H9 (cell line): ENCODE measurements around the gene NKX1-1. TPM values are rescaled to one million over a fixed set of nuclear protein-coding genes. Genes with fewer than 3 reads are reported as not detected.

Experiments used
- DNase-seq: peaks from one replicate; pipeline ENCODE4 v3.0.0-alpha.2; 2017
- H2AFZ ChIP-seq: one replicate; pipeline ENCODE4 v1.6.1; 2013; ENCODE audit warnings: mild to moderate bottlenecking, low read length, control low read depth, moderate library complexity
- H2AK5ac ChIP-seq: 2 replicates; pipeline ENCODE4 v1.6.1; 2013; ENCODE audit warnings: low read length, control low read depth, mixed read lengths; ENCODE audit not compliant: insufficient read length
- H2BK120ac ChIP-seq: one replicate; pipeline ENCODE4 v1.6.1; 2013; ENCODE audit warnings: low read depth, mild to moderate bottlenecking, low read length, control low read depth, inconsistent platforms; ENCODE audit not compliant: poor library complexity, severe bottlenecking
- H2BK12ac ChIP-seq: 2 replicates; pipeline ENCODE4 v1.6.1; 2013; ENCODE audit warnings: low read length, control low read depth, mixed read lengths, low read depth; ENCODE audit not compliant: insufficient read length
- H2BK15ac ChIP-seq: 2 replicates; pipeline ENCODE4 v1.6.1; 2013; ENCODE audit warnings: low read depth, low read length, control low read depth
- H2BK20ac ChIP-seq: one replicate; pipeline ENCODE4 v1.6.1; 2013; ENCODE audit warnings: low read depth, mild to moderate bottlenecking, low read length, control low read depth, inconsistent platforms; ENCODE audit not compliant: poor library complexity, severe bottlenecking
- H2BK5ac ChIP-seq: 2 replicates; pipeline ENCODE4 v1.6.1; 2013; ENCODE audit warnings: low read length, control low read depth, mixed read lengths; ENCODE audit not compliant: insufficient read length
- H3K14ac ChIP-seq: 2 replicates; pipeline ENCODE4 v1.6.1; 2013; ENCODE audit warnings: low read length, control low read depth; ENCODE audit not compliant: insufficient read depth
- H3K18ac ChIP-seq: 2 replicates; pipeline ENCODE4 v1.6.1; 2013; ENCODE audit warnings: low read depth, mild to moderate bottlenecking, mixed read lengths, low read length, control low read depth; ENCODE audit not compliant: insufficient read length
- H3K23ac ChIP-seq: 2 replicates; pipeline ENCODE4 v1.6.1; 2013; ENCODE audit warnings: low read length, control low read depth, mixed read lengths, low read depth; ENCODE audit not compliant: insufficient read length
- H3K23me2 ChIP-seq: 2 replicates; pipeline ENCODE4 v1.6.1; 2013; ENCODE audit warnings: low read depth, mild to moderate bottlenecking, mixed read lengths, low read length, control low read depth; ENCODE audit not compliant: insufficient read length, poor library complexity, severe bottlenecking
- H3K27ac ChIP-seq: 2 replicates; pipeline ENCODE4 v1.5.1; 2013; ENCODE audit warnings: low read length, control low read depth, mixed read lengths, low read depth; ENCODE audit not compliant: insufficient read length
- H3K27me3 ChIP-seq: 2 replicates; pipeline ENCODE4 v1.6.1; 2013; ENCODE audit warnings: low read length, control low read depth, inconsistent platforms; ENCODE audit not compliant: insufficient read depth
- H3K4ac ChIP-seq: 2 replicates; pipeline ENCODE4 v1.6.1; 2013; ENCODE audit warnings: low read depth, mild to moderate bottlenecking, control low read depth, inconsistent platforms, low read length, moderate library complexity
- H3K4me1 ChIP-seq: 2 replicates; pipeline ENCODE4 v1.6.1; 2013; ENCODE audit warnings: low read length, control low read depth, inconsistent platforms; ENCODE audit not compliant: insufficient read depth
- H3K4me2 ChIP-seq: 2 replicates; pipeline ENCODE4 v1.6.1; 2013; ENCODE audit warnings: low read length, control low read depth, mixed read lengths; ENCODE audit not compliant: insufficient read length, insufficient read depth
- H3K56ac ChIP-seq: 2 replicates; pipeline ENCODE4 v1.6.1; 2013; ENCODE audit warnings: low read depth, mild to moderate bottlenecking, mixed read lengths, low read length, control low read depth; ENCODE audit not compliant: insufficient read length
- H3K79me1 ChIP-seq: 2 replicates; pipeline ENCODE4 v1.6.1; 2013; ENCODE audit warnings: low read depth, mild to moderate bottlenecking, moderate library complexity, low read length, control low read depth, inconsistent platforms; ENCODE audit not compliant: insufficient read depth, poor library complexity, severe bottlenecking
- H3K79me2 ChIP-seq: 2 replicates; pipeline ENCODE4 v1.6.1; 2013; ENCODE audit warnings: low read length, control low read depth, inconsistent platforms; ENCODE audit not compliant: insufficient read depth
- H3K9ac ChIP-seq: 2 replicates; pipeline ENCODE4 v1.6.1; 2013; ENCODE audit warnings: low read length, control low read depth, mixed read lengths; ENCODE audit not compliant: insufficient read length; ENCODE audit errors: extremely low read depth
- H3K9me3 ChIP-seq: one replicate; pipeline ENCODE4 v1.6.1; 2013; ENCODE audit warnings: low read depth, low read length, inconsistent platforms; ENCODE audit not compliant: control insufficient read depth
- H3T11ph ChIP-seq: one replicate; pipeline ENCODE4 v1.6.1; 2013; ENCODE audit warnings: mild to moderate bottlenecking, low read length, control low read depth, inconsistent platforms
- H4K20me1 ChIP-seq: one replicate; pipeline ENCODE4 v1.6.1; 2013; ENCODE audit not compliant: control insufficient read depth, insufficient read length, insufficient read depth
- H4K5ac ChIP-seq: 2 replicates; pipeline ENCODE4 v1.6.1; 2013; ENCODE audit warnings: low read depth, mild to moderate bottlenecking, mixed read lengths, low read length, control low read depth; ENCODE audit not compliant: insufficient read length
- H4K8ac ChIP-seq: replicated peaks from 2 replicates; pipeline ENCODE4 v1.6.1; 2013; ENCODE audit warnings: low read length, control low read depth, mixed read lengths, low read depth; ENCODE audit not compliant: insufficient read length
- H4K91ac ChIP-seq: 2 replicates; pipeline ENCODE4 v1.6.1; 2013; ENCODE audit warnings: low read depth, mild to moderate bottlenecking, moderate library complexity, mixed read lengths, low read length, control low read depth; ENCODE audit not compliant: insufficient read length
- H3K27ac Mint-ChIP-seq, 3 experiments: 2 replicates in 2 of 3; 3 replicates in 1 of 3; pipeline ENCODE4 v1.8.0; 2020 to 2021; ENCODE audit warnings: mixed read lengths in 3 of 3, mild to moderate bottlenecking in 1 of 3, moderate library complexity in 1 of 3
- H3K27me3 Mint-ChIP-seq: 2 replicates; pipeline ENCODE4 v1.8.0; 2021; ENCODE audit warnings: low read depth, mild to moderate bottlenecking, moderate library complexity, mixed read lengths
- H3K36me3 Mint-ChIP-seq, 3 experiments: 2 replicates in 2 of 3; 3 replicates in 1 of 3; pipeline ENCODE4 v1.8.0; 2020 to 2021; ENCODE audit warnings: low read depth in 3 of 3, mixed read lengths in 3 of 3; ENCODE audit not compliant: insufficient read depth in 1 of 3
- H3K4me1 Mint-ChIP-seq, 2 experiments: 2 replicates each; pipeline ENCODE4 v1.8.0; 2020; ENCODE audit warnings: mixed read lengths in 2 of 2
- H3K4me3 Mint-ChIP-seq, 2 experiments: 2 replicates in 1 of 2; 3 replicates in 1 of 2; pipeline ENCODE4 v1.8.0; 2020 to 2021; ENCODE audit warnings: mild to moderate bottlenecking in 2 of 2, mixed read lengths in 2 of 2, moderate library complexity in 1 of 2
- H3K9me3 Mint-ChIP-seq, 2 experiments: 2 replicates in 1 of 2; 3 replicates in 1 of 2; pipeline ENCODE4 v1.8.0; 2020; ENCODE audit warnings: mild to moderate bottlenecking in 2 of 2, mixed read lengths in 2 of 2, moderate library complexity in 1 of 2
- WGBS: extraction: QIAGEN DNeasy Blood & Tissue Kit; methylation state at CpG from one replicate; pipeline ENCODE4 v1.1.7; 2013; ENCODE audit warnings: missing lambda C conversion rate, low lambda C conversion rate, mixed read lengths; ENCODE audit not compliant: insufficient read length; ENCODE audit errors: extremely low coverage; 5-methylcytosine and 5-hydroxymethylcytosine counted together
- total RNA-seq: library from RNA; stranded (reverse); gene quantifications from 2 replicates; pipeline ENCODE4 v1.2.1, GENCODE V29; 2021
- TF ChIP-seq, protein P1 (sequence below): fragments of 200-600 bp; sonication (generic); conservative IDR thresholded peaks from 3 replicates; pipeline ENCODE4 v1.8.0; 2021; ENCODE audit warnings: antibody characterized with exemption, mild to moderate bottlenecking

The NKX1-1 gene
- total RNA-seq, 1 experiment from 2014 or later = not detected

DNA sequence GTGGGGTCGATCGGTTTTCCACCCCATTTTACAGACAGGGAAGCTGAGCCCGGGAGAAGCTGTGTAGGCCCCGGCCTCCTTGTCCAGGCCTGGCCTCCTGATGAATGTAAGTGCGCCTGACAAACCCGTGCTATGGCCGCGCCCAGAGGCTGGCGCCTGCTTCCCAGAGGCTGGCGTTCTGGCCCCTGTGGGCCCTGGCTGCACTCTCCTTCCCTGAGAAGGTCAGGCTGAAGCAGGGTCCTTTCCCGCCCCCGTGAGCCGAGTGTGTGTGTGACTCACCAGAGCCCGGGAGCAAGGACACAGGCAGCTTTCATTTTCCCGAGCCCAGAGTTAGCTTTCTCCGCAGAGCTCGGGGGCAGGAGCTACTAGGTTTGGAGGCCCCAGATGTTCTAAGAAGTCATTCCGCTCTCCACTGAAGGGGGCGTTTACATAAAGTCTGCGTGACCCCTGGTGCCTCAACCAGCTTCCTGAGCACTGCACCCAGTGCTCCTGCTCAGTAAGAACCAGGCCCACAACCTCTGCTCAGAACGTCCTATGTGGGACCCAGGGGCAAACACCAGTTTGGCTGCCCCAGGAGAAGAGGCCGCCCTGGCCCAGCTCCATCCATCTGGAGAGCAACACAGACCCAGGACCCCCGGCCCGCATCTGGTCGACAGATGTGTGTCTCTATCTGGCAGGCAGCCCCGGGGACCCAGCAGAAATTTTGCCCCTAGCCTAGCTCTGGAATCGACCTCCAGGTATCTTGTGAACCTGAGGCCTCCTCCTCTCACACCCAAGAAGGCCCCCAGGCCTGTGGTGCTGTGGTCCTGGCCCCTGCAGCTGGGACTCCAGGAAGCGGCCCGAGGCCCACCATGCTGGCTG is 45.6 kb downstream of the NKX1-1 start:
- TF ChIP-seq, protein P1, sequence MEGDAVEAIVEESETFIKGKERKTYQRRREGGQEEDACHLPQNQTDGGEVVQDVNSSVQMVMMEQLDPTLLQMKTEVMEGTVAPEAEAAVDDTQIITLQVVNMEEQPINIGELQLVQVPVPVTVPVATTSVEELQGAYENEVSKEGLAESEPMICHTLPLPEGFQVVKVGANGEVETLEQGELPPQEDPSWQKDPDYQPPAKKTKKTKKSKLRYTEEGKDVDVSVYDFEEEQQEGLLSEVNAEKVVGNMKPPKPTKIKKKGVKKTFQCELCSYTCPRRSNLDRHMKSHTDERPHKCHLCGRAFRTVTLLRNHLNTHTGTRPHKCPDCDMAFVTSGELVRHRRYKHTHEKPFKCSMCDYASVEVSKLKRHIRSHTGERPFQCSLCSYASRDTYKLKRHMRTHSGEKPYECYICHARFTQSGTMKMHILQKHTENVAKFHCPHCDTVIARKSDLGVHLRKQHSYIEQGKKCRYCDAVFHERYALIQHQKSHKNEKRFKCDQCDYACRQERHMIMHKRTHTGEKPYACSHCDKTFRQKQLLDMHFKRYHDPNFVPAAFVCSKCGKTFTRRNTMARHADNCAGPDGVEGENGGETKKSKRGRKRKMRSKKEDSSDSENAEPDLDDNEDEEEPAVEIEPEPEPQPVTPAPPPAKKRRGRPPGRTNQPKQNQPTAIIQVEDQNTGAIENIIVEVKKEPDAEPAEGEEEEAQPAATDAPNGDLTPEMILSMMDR = no peak
- Mint-ChIP-seq H3K27me3 (no peaks in the 10 kb centered on the region), H3K4me1 (0 out of 4 replicates have a peak, but pooled peaks cover 0 to 2% of the 10 kb centered on the region in 2 experiments), H3K27ac (no peak overlapping the region), H3K9me3 (no peaks in the 10 kb centered on the region), H3K4me3 (0 out of 5 replicates have a peak overlapping the region, but pooled peaks of 1 of the 2 experiments have one; percentile 31), H3K36me3 (peaks cover 0 to 18% (median 14%) of the 10 kb centered on the region in 3 experiments; a peak in 6 of 7 replicates)
- Histone ChIP-seq H3K4me2 (no peak overlapping the region), H2BK20ac (no peak overlapping the region), H3K9ac (no peak overlapping the region), H4K20me1 (no peaks in the 10 kb centered on the region), H3K18ac (no peak overlapping the region), H2AK5ac (no peak overlapping the region), H2BK15ac (no peak overlapping the region), H3K79me1 (no peaks in the 10 kb centered on the region), H3K27ac (no peak overlapping the region), H2BK120ac (no peak overlapping the region), H4K91ac (no peak overlapping the region), H3T11ph (no peak overlapping the region), H3K23me2 (no peaks in the 10 kb centered on the region), H3K4ac (no peak overlapping the region), H2BK5ac (no peak overlapping the region), H2BK12ac (no peak overlapping the region), H3K9me3 (no peaks in the 10 kb centered on the region), H3K4me1 (no peaks in the 10 kb centered on the region), H3K14ac (no peak overlapping the region), H2AFZ (no peak overlapping the region), H4K5ac (no peak overlapping the region), H3K56ac (no peak overlapping the region), H3K23ac (no peak overlapping the region), H4K8ac (no peak overlapping the region), H3K79me2 (no peaks in the 10 kb centered on the region), H3K27me3 (no peaks in the 10 kb centered on the region)
- no peak for DNase-seq
- WGBS = no CpG with 5 or more reads among the region's 29 CpGs
